OCI-LY7 (cell line): ENCODE results near the gene SLC25A21. TPM values are rescaled to one million over a fixed set of nuclear protein-coding genes. Genes with fewer than 3 reads are reported as not detected.

Experiments used
- BruUV-seq: library from RNA; stranded (reverse); fragments of 400-500 nt; replicated peaks from 2 replicates; lab custom pipeline; 2021; lab: Mats Ljungman, UMichigan
- CTCF ChIA-PET: fragments of 300-600 bp; sonication (Branson Sonifier 250); formaldehyde crosslinking; loops from one replicate; lab custom pipeline; 2022; ENCODE audit warnings: antibody characterized with exemption; ENCODE audit not compliant: unreplicated experiment; lab: Charles Lee
- POLR2A ChIA-PET: fragments of 300-600 bp; sonication (Branson Sonifier 250); formaldehyde crosslinking; loops from one replicate; lab custom pipeline; 2022; ENCODE audit warnings: antibody characterized with exemption; lab: Charles Lee
- DNase-seq: peaks from one replicate; pipeline ENCODE4 v3.0.0-alpha.2; 2015; ENCODE audit warnings: low spot score
- H2AFZ ChIP-seq: fragments of 200-600 bp; sonication (generic), shearing (Covaris generic); 2 replicates; pipeline ENCODE4 v1.6.1; 2014; ENCODE audit warnings: mild to moderate bottlenecking, antibody characterized with exemption, low read length, moderate library complexity
- H3K27ac ChIP-seq: fragments of 200-600 bp; sonication (generic); 2 replicates; pipeline ENCODE4 v1.5.1; 2014; ENCODE audit warnings: mixed run types, low read depth, mild to moderate bottlenecking, moderate library complexity, low read length, inconsistent platforms; ENCODE audit not compliant: poor library complexity, severe bottlenecking
- H3K36me3 ChIP-seq: fragments of 200-600 bp; sonication (generic); 2 replicates; pipeline ENCODE4 v1.6.1; 2014; ENCODE audit warnings: mild to moderate bottlenecking, antibody characterized with exemption, low read length, moderate library complexity, mixed read lengths; ENCODE audit not compliant: insufficient read depth
- H3K4me1 ChIP-seq: fragments of 200-600 bp; sonication (generic); 2 replicates; pipeline ENCODE4 v1.5.1; 2014; ENCODE audit warnings: mild to moderate bottlenecking, low read length; ENCODE audit not compliant: insufficient read depth, poor library complexity, severe bottlenecking
- H3K4me2 ChIP-seq: fragments of 200-600 bp; sonication (generic); 2 replicates; pipeline ENCODE4 v1.6.1; 2014; ENCODE audit warnings: mild to moderate bottlenecking, low read length
- H3K4me3 ChIP-seq: fragments of 200-600 bp; sonication (generic); 2 replicates; pipeline ENCODE4 v1.5.1; 2014; ENCODE audit warnings: mild to moderate bottlenecking, low read depth, low read length; ENCODE audit not compliant: poor library complexity, severe bottlenecking
- H3K79me2 ChIP-seq: fragments of 200-600 bp; sonication (generic); 2 replicates; pipeline ENCODE4 v1.6.1; 2016; ENCODE audit warnings: low read depth, mild to moderate bottlenecking, low read length, moderate library complexity, mixed read lengths; ENCODE audit not compliant: insufficient read depth
- H3K9me2 ChIP-seq: fragments of 200-600 bp; sonication (generic); 2 replicates; pipeline ENCODE4 v1.6.1; 2016; ENCODE audit warnings: mild to moderate bottlenecking, low read length, mixed read lengths; ENCODE audit not compliant: insufficient read depth
- H3K9me3 ChIP-seq: fragments of 200-600 bp; sonication (generic); 2 replicates; pipeline ENCODE4 v1.6.1; 2014; ENCODE audit warnings: mild to moderate bottlenecking, mixed run types, low read length, mixed read lengths
- H4K20me1 ChIP-seq: fragments of 200-600 bp; sonication (generic); 2 replicates; pipeline ENCODE4 v1.6.1; 2014; ENCODE audit warnings: mild to moderate bottlenecking, antibody characterized with exemption, low read length, moderate library complexity, mixed read lengths; ENCODE audit not compliant: insufficient read depth
- CTCF ChIP-seq: fragments of 200-600 bp; sonication (generic); conservative IDR thresholded peaks from 2 replicates; pipeline ENCODE4 v1.5.1; 2014; ENCODE audit warnings: mild to moderate bottlenecking, antibody characterized with exemption, low read length, moderate library complexity, mixed read lengths
- EZH2phosphoT487 ChIP-seq: fragments of 200-600 bp; sonication (generic); IDR thresholded peaks from 2 replicates; pipeline ENCODE4 v1.6.1; 2018; ENCODE audit warnings: low read depth, borderline replicate concordance, mild to moderate bottlenecking, mixed run types, antibody characterized with exemption, low read length, moderate library complexity, mixed read lengths
- intact Hi-C: fragments of 100-400 bp; cut with micrococcal nuclease; formaldehyde crosslinking; loops from one replicate; pipeline ENCODE4 v1.10.0; 2022; ENCODE audit not compliant: unreplicated experiment
- total RNA-seq, 2 experiments: library from RNA; depleted of rRNA in 1 of 2; stranded (reverse); fragments of >200 nt in 1 of 2; shearing (Covaris generic) in 1 of 2; gene quantifications; 2 replicates each; pipeline ENCODE4 v1.2.3, GENCODE V29; 2014 to 2022

SLC25A21 gene
- total RNA-seq, 2 experiments from 2014 or later: not detected

GRCh38 chr14:36751920-36752319 lies 420.5 kb downstream of the SLC25A21 start:
- no peaks in the 10 kb centered on the region for H3K9me2 ChIP-seq
- H3K36me3 ChIP-seq: no peaks in the 10 kb centered on the region
- TF ChIP-seq CTCF (no peak), EZH2phosphoT487 (no peak)
- no peak overlapping the region for H2AFZ ChIP-seq
- ChIA-PET POLR2A (no interaction called here), CTCF (no interaction called here)
- no peak for DNase-seq
- intact Hi-C loops: no loop called here
- no peak overlapping the region for H3K27ac ChIP-seq
- no peaks in the 10 kb centered on the region for H3K9me3 ChIP-seq
- no peak overlapping the region for H3K4me2 ChIP-seq
- no peaks in the 10 kb centered on the region for H3K4me1 ChIP-seq
- no peaks in the 10 kb centered on the region for H3K79me2 ChIP-seq
- BruUV-seq: no TSS peak
- no peak overlapping the region for H3K4me3 ChIP-seq
- no peaks in the 10 kb centered on the region for H4K20me1 ChIP-seq

GRCh38 chr14:36751106-36751505 lies 421.3 kb downstream of the SLC25A21 start:
- no peaks in the 10 kb centered on the region for H4K20me1 ChIP-seq
- H3K4me3 ChIP-seq: no peak overlapping the region
- H3K9me2 ChIP-seq: no peaks in the 10 kb centered on the region
- no peaks in the 10 kb centered on the region for H3K36me3 ChIP-seq
- no peaks in the 10 kb centered on the region for H3K79me2 ChIP-seq
- POLR2A ChIA-PET: no interaction called here
- no peak for TF ChIP-seq EZH2phosphoT487
- no peak for TF ChIP-seq CTCF
- no peak overlapping the region for H2AFZ ChIP-seq
- no peaks in the 10 kb centered on the region for H3K4me1 ChIP-seq
- no TSS peak for BruUV-seq
- no peak overlapping the region for H3K27ac ChIP-seq
- no peaks in the 10 kb centered on the region for H3K9me3 ChIP-seq
- DNase-seq: no peak
- CTCF ChIA-PET: no interaction called here
- no peak overlapping the region for H3K4me2 ChIP-seq
- intact Hi-C loops: no loop called here

DNA sequence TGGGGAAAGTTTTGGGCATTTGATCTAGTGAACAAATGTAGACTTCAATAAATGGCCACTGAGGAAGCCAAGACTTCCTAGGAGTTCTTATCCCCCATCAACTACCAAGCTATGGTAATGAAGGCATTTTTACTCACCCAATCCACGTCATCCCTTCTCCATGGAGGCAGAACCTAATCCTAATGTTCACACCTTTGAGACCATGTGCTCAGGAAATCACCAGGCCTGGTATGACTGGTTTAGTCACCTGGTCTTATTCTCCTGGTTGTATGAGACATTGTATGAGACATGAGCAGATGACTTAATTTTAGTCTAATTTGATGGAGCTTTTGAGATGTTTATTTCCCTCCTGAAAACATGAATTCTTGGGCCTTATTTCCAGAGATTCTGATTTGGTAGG lies 422.2 kb downstream of the SLC25A21 start:
- Histone ChIP-seq H2AFZ (no peak overlapping the region), H3K9me2 (no peaks in the 10 kb centered on the region), H3K9me3 (no peaks in the 10 kb centered on the region), H3K4me1 (no peaks in the 10 kb centered on the region), H3K27ac (no peak overlapping the region), H3K79me2 (no peaks in the 10 kb centered on the region), H3K4me3 (no peak overlapping the region), H3K4me2 (no peak overlapping the region), H3K36me3 (no peaks in the 10 kb centered on the region), H4K20me1 (no peaks in the 10 kb centered on the region)
- BruUV-seq: no TSS peak
- ChIA-PET POLR2A (no interaction called here), CTCF (no interaction called here)
- TF ChIP-seq EZH2phosphoT487 (no peak), CTCF (no peak)
- DNase-seq: no peak
- intact Hi-C loops: no loop called here
